Measurements from ENCODE around the gene LCTL. TPM values are rescaled to one million over a fixed set of nuclear protein-coding genes. Genes with fewer than 3 reads are reported as not detected.
A peak's percentile ranks its signal among the peaks of the same experiment; 100 is the strongest.

Gene LCTL
- total and polyA plus RNA-seq, 8 donors, result not detected

- no peak for ATAC-seq
- H3K4me3 ChIP-seq, result no peak overlapping the region
- H3K36me3 ChIP-seq, result no peaks in the 10 kb centered on the region
- H3K27ac ChIP-seq, result no peak overlapping the region
- intact Hi-C loops (cut with DNase I), result no loop called here
- no peak for TF ChIP-seq CTCF (IDR thresholded peaks at IDR 0.05)
- WGBS, 2 donors, result 78 to 82% methylated on average over 9 of the region's 9 CpGs
- no peak for FAIRE-seq
- H3K9me3 ChIP-seq, result no peaks in the 10 kb centered on the region
- H3K27me3 ChIP-seq, result no peaks in the 10 kb centered on the region
- DNase-seq, result no peak
- H3K4me1 ChIP-seq, result no peaks in the 10 kb centered on the region
These were observed 16.3 kb upstream of the LCTL start for GRCh38 chr15:66581972-66582537.

- no peaks in the 10 kb centered on the region for H3K9me3 ChIP-seq
- H3K27ac ChIP-seq, result no peak overlapping the region
- WGBS, 2 donors, result 82 to 83% methylated on average over 3 of the region's 3 CpGs
- DNase-seq (no peak), ATAC-seq (peak in 1 of 4 donors; percentile 22), FAIRE-seq (no peak)
- H3K36me3 ChIP-seq, result no peaks in the 10 kb centered on the region
- no peak overlapping the region for H3K4me3 ChIP-seq
- H3K27me3 ChIP-seq, result no peaks in the 10 kb centered on the region
- H3K4me1 ChIP-seq, result no peaks in the 10 kb centered on the region
- no peak for TF ChIP-seq CTCF (IDR thresholded peaks at IDR 0.05)
- intact Hi-C loops (cut with DNase I), result no loop called here
These were observed 14.8 kb upstream of the LCTL start for GRCh38 chr15:66580643-66581042.

GRCh38 chr15:66578286-66578875, 12.6 kb upstream of the LCTL start:
- no peak for TF ChIP-seq CTCF (IDR thresholded peaks at IDR 0.05)
- Histone ChIP-seq H3K4me3 (no peak overlapping the region), H3K4me1 (no peaks in the 10 kb centered on the region), H3K27ac (no peak overlapping the region), H3K36me3 (no peaks in the 10 kb centered on the region), H3K9me3 (no peaks in the 10 kb centered on the region), H3K27me3 (no peaks in the 10 kb centered on the region)
- DNase-seq (no peak), FAIRE-seq (no peak), ATAC-seq (no peak)
- intact Hi-C loops (cut with DNase I), result no loop called here
- 72 to 79% methylated on average over 10 of the region's 10 CpGs for WGBS, 2 donors

- Histone ChIP-seq H3K27me3 (no peaks in the 10 kb centered on the region), H3K4me3 (no peak overlapping the region), H3K4me1 (no peaks in the 10 kb centered on the region), H3K27ac (no peak overlapping the region), H3K9me3 (no peaks in the 10 kb centered on the region), H3K36me3 (no peaks in the 10 kb centered on the region)
- intact Hi-C loops (cut with DNase I), result no loop called here
- FAIRE-seq (no peak), DNase-seq (no peak), ATAC-seq (no peak)
- TF ChIP-seq CTCF (IDR thresholded peaks at IDR 0.05), result no peak
- WGBS, 2 donors, result 67 to 87% methylated on average over 2 of the region's 2 CpGs
These were observed 8.8 kb upstream of the LCTL start for GRCh38 chr15:66574596-66574950.
